Left lung (tissue), 10 donors: Measurements from ENCODE around the gene RYK. TPM values are rescaled to one million over a fixed set of nuclear protein-coding genes. Genes with fewer than 3 reads are reported as not detected.

ENCODE experiments used
- ATAC-seq: fragments of 200-7000 bp; cut with Tn5 transposase; one replicate; pipeline ENCODE4 v1.9.1; 2020; ENCODE audit warnings: moderate library complexity
- DNase-seq, 4 donors: peaks; one replicate each; pipeline ENCODE4 v3.0.0-alpha.2; 2013 to 2020
- H3K27ac ChIP-seq, 2 donors: fragments of 200-600 bp; sonication (generic) in 1 of 2; one replicate each; pipeline versions ENCODE4 v1.5.0 to v1.8.0; 2020 to 2021
- H3K27me3 ChIP-seq, 2 donors: fragments of 200-600 bp; sonication (generic) in 1 of 2; one replicate each; pipeline versions ENCODE4 v1.5.0 to v1.8.0; 2020 to 2021
- H3K36me3 ChIP-seq, 2 donors: fragments of 200-600 bp; sonication (generic) in 1 of 2; one replicate each; pipeline versions ENCODE4 v1.5.0 to v1.8.0; 2020 to 2021
- H3K4me1 ChIP-seq, 2 donors: fragments of 200-600 bp; one replicate each; pipeline ENCODE4 v1.8.0; 2021
- H3K4me3 ChIP-seq, 2 donors: fragments of 200-600 bp; sonication (generic) in 1 of 2; one replicate each; pipeline versions ENCODE4 v1.5.0 to v1.8.0; 2020 to 2021; ENCODE audit warnings: mild to moderate bottlenecking in 1 of 2
- H3K9me3 ChIP-seq, 2 donors: fragments of 200-600 bp; sonication (generic) in 1 of 2; one replicate each; pipeline versions ENCODE4 v1.5.0 to v1.8.0; 2020 to 2021
- CTCF ChIP-seq, 2 donors: fragments of 200-600 bp; sonication (generic) in 1 of 2; IDR thresholded peaks; one replicate each; pipeline versions ENCODE4 v1.5.0 to v1.8.0; 2021; ENCODE audit warnings: antibody characterized with exemption in 2 of 2
- intact Hi-C, 2 donors: fragments of 100-400 bp; cut with DNase I; formaldehyde crosslinking; loops; one replicate each; pipeline versions ENCODE4 v1.11.2 to v1.14.2; 2022
- polyA plus RNA-seq, 6 donors: library from polyadenylated mRNA; unstranded; fragments of 120-200 nt; gene quantifications; one replicate each; pipeline ENCODE4 v1.2.1, GENCODE V29; 2013; ENCODE audit not compliant: insufficient read length in 6 of 6
- total RNA-seq, 2 donors: library from RNA; stranded (reverse); fragmentation: NEBNext Ultra II Directional; extraction: Animal tissue kit (Norgen Biotek cat#: 25700); gene quantifications; one replicate each; pipeline ENCODE4 v1.2.1, GENCODE V29; 2021
- donor health status: DM: no; HTN: yes; CAD: no.
- donor health status: DM: no; HTN: no; CAD: no.

Gene RYK
- total and polyA plus RNA-seq, 8 donors = 44.1 to 146 (median 125) TPM

GRCh38 chr3:134239538-134239937, 11.1 kb downstream of the RYK start:
- TF ChIP-seq CTCF (IDR thresholded peaks at IDR 0.05) = no peak
- Histone ChIP-seq H3K36me3 (no peaks in the 10 kb centered on the region), H3K27me3 (no peaks in the 10 kb centered on the region), H3K4me1 (peaks cover 17 to 64% of the 10 kb centered on the region in 2 donors), H3K4me3 (no peak overlapping the region), H3K9me3 (no peaks in the 10 kb centered on the region), H3K27ac (no peak overlapping the region)
- intact Hi-C loops = no loop called here
- no peak for ATAC-seq
- DNase-seq = no peak

- intact Hi-C loops = no loop called here
- DNase-seq (no peak), ATAC-seq (peak; percentile 30)
- Histone ChIP-seq H3K27me3 (no peaks in the 10 kb centered on the region), H3K36me3 (no peaks in the 10 kb centered on the region), H3K27ac (peak overlapping the region; percentile 4 to 13), H3K4me3 (no peak overlapping the region), H3K9me3 (no peaks in the 10 kb centered on the region), H3K4me1 (peaks cover 18 to 55% of the 10 kb centered on the region in 2 donors)
- no peak for TF ChIP-seq CTCF (IDR thresholded peaks at IDR 0.05)
Observed at GRCh38 chr3:134237454-134238145, 13.1 kb downstream of the RYK start.

GRCh38 chr3:134236505-134237170, 14.0 kb downstream of the RYK start:
- ATAC-seq (peak; percentile 36), DNase-seq (no peak)
- intact Hi-C loops = no loop called here
- Histone ChIP-seq H3K4me3 (no peak overlapping the region), H3K36me3 (no peaks in the 10 kb centered on the region), H3K4me1 (peaks cover 23 to 53% of the 10 kb centered on the region in 2 donors), H3K9me3 (no peaks in the 10 kb centered on the region), H3K27ac (peak overlapping the region in 1 of 2 donors; percentile 6), H3K27me3 (no peaks in the 10 kb centered on the region)
- no peak for TF ChIP-seq CTCF (IDR thresholded peaks at IDR 0.05)

GRCh38 chr3:134235577-134236076, 15.0 kb downstream of the RYK start:
- no peak overlapping the region for H3K4me3 ChIP-seq
- peak overlapping the region in 1 of 2 donors; percentile 6 for H3K27ac ChIP-seq
- no peak for ATAC-seq
- intact Hi-C loops = no loop called here
- H3K4me1 ChIP-seq = peaks cover 23 to 60% of the 10 kb centered on the region in 2 donors
- no peaks in the 10 kb centered on the region for H3K9me3 ChIP-seq
- no peaks in the 10 kb centered on the region for H3K36me3 ChIP-seq
- DNase-seq = no peak
- no peak for TF ChIP-seq CTCF (IDR thresholded peaks at IDR 0.05)
- no peaks in the 10 kb centered on the region for H3K27me3 ChIP-seq

- H3K27ac ChIP-seq = no peak overlapping the region
Observed at GRCh38 chr3:134232951-134233350, 17.7 kb downstream of the RYK start.

More at GRCh38 chr3:134232951-134233350, 17.7 kb downstream of the RYK start:
- Histone ChIP-seq H3K4me3 (no peak overlapping the region), H3K9me3 (no peaks in the 10 kb centered on the region), H3K27me3 (no peaks in the 10 kb centered on the region), H3K4me1 (peaks cover 11 to 39% of the 10 kb centered on the region in 2 donors), H3K36me3 (no peaks in the 10 kb centered on the region)
- DNase-seq (no peak), ATAC-seq (no peak)
- intact Hi-C loops = no loop called here
- TF ChIP-seq CTCF (IDR thresholded peaks at IDR 0.05) = no peak
